Adrenal gland (tissue), 12 donors: ENCODE results near the gene ADCY1. TPM values are rescaled to one million over a fixed set of nuclear protein-coding genes. Genes with fewer than 3 reads are reported as not detected.
A peak's percentile ranks its signal among the peaks of the same experiment; 100 is the strongest.

Experiments used
- DNase-seq, 7 donors: peaks; one replicate each; pipeline ENCODE4 v3.0.0-alpha.2; 2019 to 2020
- H3K27ac ChIP-seq, 5 donors: fragments of 200-600 bp; sonication (generic) in 4 of 5; 1 replicate in 3 of 5; 2 replicates in 2 of 5; pipeline versions ENCODE4 v1.5.1 to v1.8.0; 2016 to 2020; ENCODE audit warnings: mild to moderate bottlenecking in 1 of 5
- H3K27me3 ChIP-seq: fragments of 200-600 bp; 2 replicates; pipeline ENCODE4 v1.8.0; 2021
- H3K36me3 ChIP-seq, 2 donors: fragments of 200-600 bp; replicated peaks in 1 of 2; 1 replicate in 1 of 2; 2 replicates in 1 of 2; pipeline versions ENCODE4 v1.5.1 to v1.8.0; 2018 to 2022
- H3K4me1 ChIP-seq, 2 donors: fragments of 200-600 bp; replicated peaks in 1 of 2; 1 replicate in 1 of 2; 2 replicates in 1 of 2; pipeline versions ENCODE4 v1.5.1 to v1.8.0; 2018 to 2021
- H3K4me3 ChIP-seq, 4 donors: fragments of 200-600 bp; sonication (generic) in 3 of 4; one replicate each; pipeline ENCODE4 v1.5.1; 2016 to 2018
- H3K9me3 ChIP-seq, 3 donors: fragments of 200-600 bp; sonication (generic) in 1 of 3; replicated peaks in 1 of 3; 1 replicate in 2 of 3; 2 replicates in 1 of 3; pipeline versions ENCODE4 v1.5.1 to v1.8.0; 2016 to 2021
- CTCF ChIP-seq, 6 experiments: fragments of 450-650 bp in 4 of 6; fragments of 200-600 bp in 2 of 6; sonication (generic) in 1 of 6; IDR thresholded peaks; 1 replicate in 5 of 6; 2 replicates in 1 of 6; pipeline versions ENCODE4 v1.5.1 to v1.8.0; 2016 to 2021; ENCODE audit warnings: antibody characterized with exemption in 6 of 6, mild to moderate bottlenecking in 2 of 6, moderate library complexity in 1 of 6
- POLR2A ChIP-seq, 2 donors: fragments of 450-650 bp; IDR thresholded peaks; one replicate each; pipeline ENCODE4 v1.6.1; 2017; ENCODE audit warnings: antibody characterized with exemption in 2 of 2, mild to moderate bottlenecking in 2 of 2, moderate library complexity in 1 of 2
- WGBS, 4 donors: extraction: QIAGEN DNeasy Blood & Tissue Kit in 2 of 4; methylation state at CpG; one replicate each; pipeline versions ENCODE4 v1.1.5 to v1.1.7; 2013 to 2017; 5-methylcytosine and 5-hydroxymethylcytosine counted together
- intact Hi-C, 2 donors: fragments of 100-400 bp; cut with DNase I; formaldehyde crosslinking; loops; one replicate each; pipeline versions ENCODE4 v1.14.1 to v1.15.0; 2022 to 2023
- polyA plus RNA-seq, 3 donors: library from polyadenylated mRNA; stranded (reverse); fragments of 200-250 nt in 2 of 3; fragments of 350-450 nt in 1 of 3; fragmentation: Illumina TruSeq in 1 of 3; extraction: RNeasy Lipid Tissue Mini Kit (QIAGEN cat#74804) in 1 of 3; gene quantifications; one replicate each; pipeline ENCODE4 v1.2.3, GENCODE V29; 2013 to 2014
- total RNA-seq, 9 donors: library from RNA; depleted of rRNA in 4 of 9; stranded (reverse); fragments of >200 nt in 4 of 9; fragments of 120-200 nt in 1 of 9; fragmentation: NEBNext Ultra II Directional in 1 of 9; extraction: Animal tissue kit (Norgen Biotek cat#: 25700) in 1 of 9; gene quantifications; one replicate each; pipeline versions ENCODE4 v1.1.0 to v1.2.4, GENCODE V29; 2013 to 2023
- donor health status: healthy with polysubstance abuse.
- donor health status: Bipolar disorder and iron deficiency.
- donor health status: DM: yes; HTN: yes; CAD: no.
- donor health status: DM: no; HTN: no; CAD: no.
- donor health status: DM: no; HTN: no; CAD: no.
- donor health status: DM: yes; HTN: yes; CAD: no.

Gene ADCY1
- total and polyA plus RNA-seq, 12 donors = 0.88 to 9.5 (median 4.2) TPM

GRCh38 chr7:45601094-45601493 is 26.9 kb downstream of the ADCY1 start:
- DNase-seq = peak in 1 of 7 donors; percentile 30
- WGBS, 4 donors = 88 to 96% (median 89%) methylated on average over 3 to 4 of the region's 4 CpGs
- no peaks in the 10 kb centered on the region for H3K36me3 ChIP-seq
- no peak overlapping the region for H3K27ac ChIP-seq
- H3K4me3 ChIP-seq = no peak overlapping the region
- TF ChIP-seq POLR2A (IDR thresholded peaks at IDR 0.05) (no peak), CTCF (IDR thresholded peaks at IDR 0.05) (no peak)
- no peaks in the 10 kb centered on the region for H3K27me3 ChIP-seq
- intact Hi-C loops = no loop called here
- no peaks in the 10 kb centered on the region for H3K4me1 ChIP-seq
- no peaks in the 10 kb centered on the region for H3K9me3 ChIP-seq

- TF ChIP-seq POLR2A (IDR thresholded peaks at IDR 0.05) (no peak), CTCF (IDR thresholded peaks at IDR 0.05) (no peak)
- intact Hi-C loops = no loop called here
- H3K27me3 ChIP-seq = no peaks in the 10 kb centered on the region
- H3K27ac ChIP-seq = no peak overlapping the region
- no peak overlapping the region for H3K4me3 ChIP-seq
- no peaks in the 10 kb centered on the region for H3K9me3 ChIP-seq
- DNase-seq = peak in 2 of 7 donors; percentile 5 to 28
- H3K4me1 ChIP-seq = no peaks in the 10 kb centered on the region
- 81 to 89% (median 86%) methylated on average over 4 to 6 of the region's 6 CpGs for WGBS, 4 donors
- H3K36me3 ChIP-seq = no peaks in the 10 kb centered on the region
Observed at GRCh38 chr7:45601816-45602540, 27.8 kb downstream of the ADCY1 start.

- TF ChIP-seq POLR2A (IDR thresholded peaks at IDR 0.05) (no peak), CTCF (IDR thresholded peaks at IDR 0.05) (no peak)
- intact Hi-C loops = no loop called here
- Histone ChIP-seq H3K4me3 (no peak overlapping the region), H3K9me3 (no peaks in the 10 kb centered on the region), H3K4me1 (no peaks in the 10 kb centered on the region), H3K27me3 (no peaks in the 10 kb centered on the region), H3K36me3 (no peaks in the 10 kb centered on the region), H3K27ac (no peak overlapping the region)
- WGBS, 4 donors = 86 to 100% (median 100%) methylated on average over 1 of the region's 1 CpG
- DNase-seq = no peak
Observed at GRCh38 chr7:45606050-45606449, 31.9 kb downstream of the ADCY1 start.

- no peaks in the 10 kb centered on the region for H3K36me3 ChIP-seq
- no peaks in the 10 kb centered on the region for H3K27me3 ChIP-seq
- intact Hi-C loops = no loop called here
- no peak for DNase-seq
- 62 to 79% (median 75%) methylated on average over 7 of the region's 7 CpGs for WGBS, 4 donors
- H3K4me3 ChIP-seq = no peak overlapping the region
- no peaks in the 10 kb centered on the region for H3K9me3 ChIP-seq
- no peak overlapping the region for H3K27ac ChIP-seq
- TF ChIP-seq POLR2A (IDR thresholded peaks at IDR 0.05) = no peak
- TF ChIP-seq CTCF (IDR thresholded peaks at IDR 0.05) = no peak
- H3K4me1 ChIP-seq = no peaks in the 10 kb centered on the region
Observed at GRCh38 chr7:45606931-45607330, 32.8 kb downstream of the ADCY1 start.
